NT2/D1 (cell line): Measurements from ENCODE around the gene PCSK2.

ENCODE experiments used
- SUZ12 ChIP-seq: IDR thresholded peaks from 2 replicates; pipeline ENCODE4 v1.6.1; 2011; ENCODE audit not compliant: insufficient read length, insufficient read depth; ENCODE audit errors: extremely low read depth
- YY1 ChIP-seq: IDR thresholded peaks from 2 replicates; pipeline ENCODE4 v1.6.1; 2011; ENCODE audit not compliant: insufficient read length, insufficient read depth
- ZNF274 ChIP-seq: IDR thresholded peaks from 2 replicates; pipeline ENCODE4 v1.6.1; 2011; ENCODE audit warnings: mild to moderate bottlenecking, low read depth, low read length

DNA sequence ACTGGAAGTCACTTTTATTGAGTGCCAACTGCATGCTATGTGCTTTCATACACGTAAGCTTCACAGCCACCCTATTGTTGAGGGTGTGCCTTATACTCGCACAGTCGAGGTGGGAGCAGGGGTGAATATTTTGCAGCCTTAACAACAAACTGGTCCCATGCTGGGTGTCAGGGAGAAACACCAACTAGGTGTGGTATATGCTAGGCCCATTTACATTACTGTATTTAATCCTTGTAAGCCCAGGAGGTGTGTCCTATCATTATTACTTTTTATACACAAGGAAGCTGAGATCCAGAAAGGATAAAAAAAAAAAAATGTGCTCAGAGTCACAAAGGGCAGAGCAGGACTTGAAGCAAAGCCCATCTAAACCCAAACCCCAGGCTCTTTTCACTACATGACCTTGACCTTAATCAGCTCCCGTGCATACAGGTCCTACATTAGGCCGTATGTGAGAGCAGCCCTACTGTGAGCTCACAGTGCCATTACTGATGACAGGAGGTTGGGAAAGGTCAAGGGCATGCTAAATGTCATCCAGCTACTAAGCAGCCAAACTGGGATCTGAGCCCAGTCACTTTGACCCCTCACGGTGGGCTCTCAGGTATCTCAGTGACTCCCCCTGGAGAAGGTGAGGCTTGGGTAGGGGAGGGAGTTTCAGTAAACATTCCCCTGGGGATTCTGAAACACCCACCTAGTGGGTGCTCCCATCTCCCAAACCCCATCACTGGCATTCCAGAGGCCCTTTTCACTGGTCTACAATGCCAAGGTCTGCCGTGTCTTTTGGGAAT is 242.6 kb downstream of the PCSK2 start:
- TF ChIP-seq SUZ12 (no peak), YY1 (no peak), ZNF274 (no peak)
